Tibial nerve (tissue), 4 donors: ENCODE measurements around the gene NTM. TPM values are rescaled to one million over a fixed set of nuclear protein-coding genes. Genes with fewer than 3 reads are reported as not detected.

Experiments
- DNase-seq, 2 donors: peaks; one replicate each; pipeline ENCODE4 v3.0.0-alpha.2; 2019; ENCODE audit warnings: low spot score in 2 of 2
- H3K27ac ChIP-seq, 4 donors: fragments of 200-600 bp; sonication (generic) in 3 of 4; one replicate each; pipeline ENCODE4 v1.5.1; 2017 to 2019; ENCODE audit warnings: mild to moderate bottlenecking in 1 of 4
- H3K27me3 ChIP-seq, 2 donors: fragments of 200-600 bp; sonication (generic) in 1 of 2; one replicate each; pipeline versions ENCODE4 v1.5.1 to v1.6.0; 2017 to 2019
- H3K36me3 ChIP-seq, 3 donors: fragments of 200-600 bp; sonication (generic); one replicate each; pipeline ENCODE4 v1.5.1; 2018 to 2019
- H3K4me1 ChIP-seq, 4 donors: fragments of 200-600 bp; sonication (generic) in 3 of 4; one replicate each; pipeline ENCODE4 v1.5.1; 2017 to 2019
- H3K4me3 ChIP-seq, 4 donors: fragments of 200-600 bp; sonication (generic) in 3 of 4; one replicate each; pipeline ENCODE4 v1.5.1; 2017 to 2019; ENCODE audit warnings: mild to moderate bottlenecking in 1 of 4, moderate library complexity in 1 of 4
- H3K9me3 ChIP-seq, 4 donors: fragments of 200-600 bp; sonication (generic) in 3 of 4; one replicate each; pipeline ENCODE4 v1.5.1; 2017 to 2019
- EP300 ChIP-seq, 2 donors: sonication (generic); formaldehyde crosslinking; IDR thresholded peaks; one replicate each; pipeline ENCODE4 v1.6.1; 2017; ENCODE audit warnings: antibody characterized with exemption in 2 of 2, mild to moderate bottlenecking in 1 of 2
- POLR2A ChIP-seq, 2 donors: fragments of 450-650 bp; IDR thresholded peaks; one replicate each; pipeline ENCODE4 v1.6.1; 2017; ENCODE audit warnings: antibody characterized with exemption in 2 of 2, mild to moderate bottlenecking in 2 of 2, moderate library complexity in 2 of 2
- WGBS, 2 donors: methylation state at CpG; one replicate each; pipeline ENCODE4 v1.1.5; 2018; 5-methylcytosine and 5-hydroxymethylcytosine counted together
- total RNA-seq, 4 donors: library from RNA; depleted of rRNA; stranded (reverse); fragments of >200 nt; gene quantifications; one replicate each; pipeline ENCODE4 v1.1.0, GENCODE V29; 2016
- TF ChIP-seq, protein P1 (sequence below), 5 experiments: fragments of 200-600 bp in 3 of 5; fragments of 450-650 bp in 2 of 5; sonication (generic) in 3 of 5; IDR thresholded peaks; one replicate each; pipeline ENCODE4 v1.5.1; 2016 to 2019; ENCODE audit warnings: antibody characterized with exemption in 5 of 5, mild to moderate bottlenecking in 3 of 5, moderate library complexity in 2 of 5

The NTM gene
- total RNA-seq, 4 donors from 2014 or later, result 3.7 to 11.4 (median 10.8) TPM

DNA sequence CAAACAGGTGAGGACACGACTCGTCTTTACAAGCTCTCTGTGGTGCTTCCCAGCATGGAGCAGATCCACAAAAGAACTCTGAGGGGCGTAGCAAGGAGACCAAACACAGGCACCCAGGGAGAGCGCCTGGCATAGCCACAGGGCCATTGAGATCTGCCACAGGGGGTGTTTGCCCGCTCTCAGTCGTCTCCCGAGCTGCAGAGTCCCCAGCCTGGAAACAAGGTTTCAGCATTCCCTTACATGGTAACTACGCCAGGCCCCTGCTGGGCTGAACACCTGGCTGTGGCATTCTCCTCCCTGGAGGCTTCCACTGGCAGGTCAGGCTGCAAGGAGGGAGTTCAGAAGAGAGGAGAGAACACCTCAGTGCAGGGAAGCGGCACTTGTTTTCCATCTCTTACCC is 962.1 kb downstream of the NTM start:
- no peak for TF ChIP-seq POLR2A (IDR thresholded peaks at IDR 0.05)
- TF ChIP-seq, protein P1, sequence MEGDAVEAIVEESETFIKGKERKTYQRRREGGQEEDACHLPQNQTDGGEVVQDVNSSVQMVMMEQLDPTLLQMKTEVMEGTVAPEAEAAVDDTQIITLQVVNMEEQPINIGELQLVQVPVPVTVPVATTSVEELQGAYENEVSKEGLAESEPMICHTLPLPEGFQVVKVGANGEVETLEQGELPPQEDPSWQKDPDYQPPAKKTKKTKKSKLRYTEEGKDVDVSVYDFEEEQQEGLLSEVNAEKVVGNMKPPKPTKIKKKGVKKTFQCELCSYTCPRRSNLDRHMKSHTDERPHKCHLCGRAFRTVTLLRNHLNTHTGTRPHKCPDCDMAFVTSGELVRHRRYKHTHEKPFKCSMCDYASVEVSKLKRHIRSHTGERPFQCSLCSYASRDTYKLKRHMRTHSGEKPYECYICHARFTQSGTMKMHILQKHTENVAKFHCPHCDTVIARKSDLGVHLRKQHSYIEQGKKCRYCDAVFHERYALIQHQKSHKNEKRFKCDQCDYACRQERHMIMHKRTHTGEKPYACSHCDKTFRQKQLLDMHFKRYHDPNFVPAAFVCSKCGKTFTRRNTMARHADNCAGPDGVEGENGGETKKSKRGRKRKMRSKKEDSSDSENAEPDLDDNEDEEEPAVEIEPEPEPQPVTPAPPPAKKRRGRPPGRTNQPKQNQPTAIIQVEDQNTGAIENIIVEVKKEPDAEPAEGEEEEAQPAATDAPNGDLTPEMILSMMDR (IDR thresholded peaks at IDR 0.05), result no peak
- no peak for TF ChIP-seq EP300 (IDR thresholded peaks at IDR 0.05)
- Histone ChIP-seq H3K9me3 (no peaks in the 10 kb centered on the region), H3K36me3 (peaks cover 0 to 8% (median 0%) of the 10 kb centered on the region in 3 donors), H3K27me3 (no peaks in the 10 kb centered on the region), H3K27ac (no peak overlapping the region), H3K4me3 (no peak overlapping the region), H3K4me1 (no peaks in the 10 kb centered on the region)
- no peak for DNase-seq
- 66 to 79% methylated on average over 9 of the region's 9 CpGs for WGBS, 2 donors

DNA sequence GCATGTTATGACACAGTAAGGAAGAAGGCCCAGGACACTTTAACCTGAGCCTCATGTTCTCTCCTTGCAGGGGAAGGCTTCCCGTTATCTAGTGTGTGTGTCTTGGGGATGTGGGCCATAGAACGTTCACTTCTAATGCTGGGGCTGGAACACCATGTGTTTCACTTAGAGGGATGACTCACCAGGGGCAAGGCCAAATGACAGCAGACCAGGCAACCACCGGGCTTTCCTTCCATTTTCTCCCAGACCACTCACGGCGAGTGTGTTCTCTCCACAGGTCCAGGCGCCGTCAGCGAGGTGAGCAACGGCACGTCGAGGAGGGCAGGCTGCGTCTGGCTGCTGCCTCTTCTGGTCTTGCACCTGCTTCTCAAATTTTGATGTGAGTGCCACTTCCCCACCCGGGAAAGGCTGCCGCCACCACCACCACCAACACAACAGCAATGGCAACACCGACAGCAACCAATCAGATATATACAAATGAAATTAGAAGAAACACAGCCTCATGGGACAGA is 964.4 kb downstream of the NTM start:
- no peak for DNase-seq
- Histone ChIP-seq H3K27me3 (no peaks in the 10 kb centered on the region), H3K36me3 (peaks cover 0 to 8% (median 0%) of the 10 kb centered on the region in 3 donors), H3K9me3 (no peaks in the 10 kb centered on the region), H3K27ac (no peak overlapping the region), H3K4me3 (no peak overlapping the region), H3K4me1 (no peaks in the 10 kb centered on the region)
- TF ChIP-seq, protein P1 (IDR thresholded peaks at IDR 0.05), result no peak
- TF ChIP-seq EP300 (IDR thresholded peaks at IDR 0.05) (no peak), POLR2A (IDR thresholded peaks at IDR 0.05) (no peak)
- WGBS, 2 donors, result 95% methylated on average over 15 of the region's 15 CpGs

DNA sequence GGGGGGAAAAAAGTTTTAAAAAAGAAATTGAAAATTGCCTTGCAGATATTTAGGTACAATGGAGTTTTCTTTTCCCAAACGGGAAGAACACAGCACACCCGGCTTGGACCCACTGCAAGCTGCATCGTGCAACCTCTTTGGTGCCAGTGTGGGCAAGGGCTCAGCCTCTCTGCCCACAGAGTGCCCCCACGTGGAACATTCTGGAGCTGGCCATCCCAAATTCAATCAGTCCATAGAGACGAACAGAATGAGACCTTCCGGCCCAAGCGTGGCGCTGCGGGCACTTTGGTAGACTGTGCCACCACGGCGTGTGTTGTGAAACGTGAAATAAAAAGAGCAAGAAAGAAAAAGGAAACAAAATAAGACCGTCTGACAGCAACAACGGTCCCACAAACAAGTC is 964.9 kb downstream of the NTM start:
- Histone ChIP-seq H3K4me3 (no peak overlapping the region), H3K27me3 (no peaks in the 10 kb centered on the region), H3K36me3 (peaks cover 0 to 8% (median 0%) of the 10 kb centered on the region in 3 donors), H3K27ac (no peak overlapping the region), H3K9me3 (no peaks in the 10 kb centered on the region), H3K4me1 (no peaks in the 10 kb centered on the region)
- TF ChIP-seq, protein P1 (IDR thresholded peaks at IDR 0.05), result no peak
- TF ChIP-seq POLR2A (IDR thresholded peaks at IDR 0.05), result no peak
- TF ChIP-seq EP300 (IDR thresholded peaks at IDR 0.05), result no peak
- DNase-seq, result no peak
- 89 to 92% methylated on average over 14 of the region's 14 CpGs for WGBS, 2 donors

DNA sequence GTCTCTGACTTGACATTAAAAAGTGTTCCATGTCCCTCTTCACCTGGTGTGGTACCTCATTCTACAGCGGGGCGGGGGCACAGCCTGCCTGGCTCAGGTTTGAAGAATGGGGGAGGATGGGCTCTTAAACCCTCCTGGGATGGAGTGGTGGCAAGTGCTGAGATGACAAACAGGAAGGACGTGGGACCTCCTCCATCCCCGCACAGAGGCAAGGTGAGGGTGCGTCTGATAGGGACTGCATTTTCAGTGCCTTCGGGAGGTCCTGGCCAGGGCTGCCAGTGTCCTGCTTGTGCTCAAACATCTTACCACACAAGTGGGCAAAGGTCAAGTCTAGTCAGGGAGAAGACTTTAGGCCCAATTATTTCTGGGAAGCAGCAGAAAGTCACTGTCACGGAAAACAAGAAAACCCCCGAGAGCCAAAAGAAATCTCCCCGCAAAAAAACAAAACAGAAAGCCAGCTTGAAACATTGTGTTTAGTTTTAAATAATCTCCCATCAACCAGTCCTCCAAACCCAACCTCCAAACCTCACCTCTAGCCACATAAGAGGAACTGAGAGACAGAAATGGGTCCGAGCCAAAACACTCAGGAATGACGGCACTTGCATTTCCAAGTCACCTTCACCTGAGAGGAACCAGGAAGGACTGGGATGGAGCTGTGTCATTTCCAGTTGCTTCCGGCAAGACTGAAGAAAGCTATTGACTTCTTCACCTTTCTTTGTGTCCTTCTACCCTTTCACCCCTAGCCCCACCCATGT is 966.5 kb downstream of the NTM start:
- 85 to 89% methylated on average over 12 of the region's 12 CpGs for WGBS, 2 donors
- no peak for TF ChIP-seq EP300 (IDR thresholded peaks at IDR 0.05)
- TF ChIP-seq, protein P1 (IDR thresholded peaks at IDR 0.05), result no peak
- TF ChIP-seq POLR2A (IDR thresholded peaks at IDR 0.05), result no peak

DNA sequence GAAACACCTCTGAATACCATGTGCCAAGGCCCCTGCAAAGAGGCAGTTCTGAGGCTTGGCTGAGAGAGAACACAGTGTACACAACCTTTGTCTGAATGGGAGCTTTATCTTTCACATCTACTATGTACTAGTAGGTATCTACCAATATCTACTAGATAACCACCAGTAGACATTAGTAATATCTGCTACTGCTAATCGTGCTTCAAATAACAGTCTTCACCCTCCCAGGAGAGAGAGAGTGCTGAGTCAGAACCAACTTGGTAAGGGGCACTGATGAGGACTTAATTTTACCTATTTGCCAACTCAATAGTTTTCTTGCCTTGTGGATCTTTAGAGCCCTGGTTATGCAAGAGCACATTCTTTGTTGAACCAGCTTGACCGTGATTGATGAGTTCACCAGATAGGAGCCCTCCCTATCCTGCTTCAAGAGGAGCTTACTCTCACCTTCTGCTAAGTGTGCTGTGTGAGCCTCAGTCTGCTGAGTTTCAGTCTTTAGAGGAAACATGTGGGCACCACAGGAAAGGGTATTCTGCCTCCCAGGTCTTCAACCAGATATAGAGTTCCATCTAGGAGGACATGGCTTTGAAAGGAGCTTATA is 967.5 kb downstream of the NTM start:
- Histone ChIP-seq H3K27ac (no peak overlapping the region), H3K36me3 (peaks cover 0 to 8% (median 0%) of the 10 kb centered on the region in 3 donors), H3K9me3 (no peaks in the 10 kb centered on the region), H3K27me3 (no peaks in the 10 kb centered on the region), H3K4me3 (no peak overlapping the region), H3K4me1 (no peaks in the 10 kb centered on the region)
- DNase-seq, result no peak
- WGBS, 2 donors, result 76 to 85% methylated on average over 2 of the region's 2 CpGs
- TF ChIP-seq EP300 (IDR thresholded peaks at IDR 0.05), result no peak
- TF ChIP-seq, protein P1 (IDR thresholded peaks at IDR 0.05), result no peak
- no peak for TF ChIP-seq POLR2A (IDR thresholded peaks at IDR 0.05)

More for the DNA sequence above, 966.5 kb downstream of the NTM start:
- H3K4me1 ChIP-seq, result no peaks in the 10 kb centered on the region
- peaks cover 0 to 8% (median 0%) of the 10 kb centered on the region in 3 donors for H3K36me3 ChIP-seq
- no peak overlapping the region for H3K27ac ChIP-seq
- no peaks in the 10 kb centered on the region for H3K9me3 ChIP-seq
- no peak overlapping the region for H3K4me3 ChIP-seq
- no peaks in the 10 kb centered on the region for H3K27me3 ChIP-seq
- DNase-seq, result no peak
